H9 (cell line): ENCODE results near the gene PPP2CA. TPM values are rescaled to one million over a fixed set of nuclear protein-coding genes. Genes with fewer than 3 reads are reported as not detected.
"Not testable (repeated sequence)": the region's sequence is repeated elsewhere in the genome, so short reads cannot be mapped to it uniquely, and the experiment has no call there.

Experiments
- DNase-seq: peaks from one replicate; pipeline ENCODE4 v3.0.0-alpha.2; 2017
- H2AFZ ChIP-seq: one replicate; pipeline ENCODE4 v1.6.1; 2013; ENCODE audit warnings: mild to moderate bottlenecking, low read length, control low read depth, moderate library complexity
- H2AK5ac ChIP-seq: 2 replicates; pipeline ENCODE4 v1.6.1; 2013; ENCODE audit warnings: low read length, control low read depth, mixed read lengths; ENCODE audit not compliant: insufficient read length
- H2BK120ac ChIP-seq: one replicate; pipeline ENCODE4 v1.6.1; 2013; ENCODE audit warnings: low read depth, mild to moderate bottlenecking, low read length, control low read depth, inconsistent platforms; ENCODE audit not compliant: poor library complexity, severe bottlenecking
- H2BK12ac ChIP-seq: 2 replicates; pipeline ENCODE4 v1.6.1; 2013; ENCODE audit warnings: low read length, control low read depth, mixed read lengths, low read depth; ENCODE audit not compliant: insufficient read length
- H2BK15ac ChIP-seq: 2 replicates; pipeline ENCODE4 v1.6.1; 2013; ENCODE audit warnings: low read depth, low read length, control low read depth
- H2BK20ac ChIP-seq: one replicate; pipeline ENCODE4 v1.6.1; 2013; ENCODE audit warnings: low read depth, mild to moderate bottlenecking, low read length, control low read depth, inconsistent platforms; ENCODE audit not compliant: poor library complexity, severe bottlenecking
- H2BK5ac ChIP-seq: 2 replicates; pipeline ENCODE4 v1.6.1; 2013; ENCODE audit warnings: low read length, control low read depth, mixed read lengths; ENCODE audit not compliant: insufficient read length
- H3K14ac ChIP-seq: 2 replicates; pipeline ENCODE4 v1.6.1; 2013; ENCODE audit warnings: low read length, control low read depth; ENCODE audit not compliant: insufficient read depth
- H3K18ac ChIP-seq: 2 replicates; pipeline ENCODE4 v1.6.1; 2013; ENCODE audit warnings: low read depth, mild to moderate bottlenecking, mixed read lengths, low read length, control low read depth; ENCODE audit not compliant: insufficient read length
- H3K23ac ChIP-seq: 2 replicates; pipeline ENCODE4 v1.6.1; 2013; ENCODE audit warnings: low read length, control low read depth, mixed read lengths, low read depth; ENCODE audit not compliant: insufficient read length
- H3K23me2 ChIP-seq: 2 replicates; pipeline ENCODE4 v1.6.1; 2013; ENCODE audit warnings: low read depth, mild to moderate bottlenecking, mixed read lengths, low read length, control low read depth; ENCODE audit not compliant: insufficient read length, poor library complexity, severe bottlenecking
- H3K27ac ChIP-seq: 2 replicates; pipeline ENCODE4 v1.5.1; 2013; ENCODE audit warnings: low read length, control low read depth, mixed read lengths, low read depth; ENCODE audit not compliant: insufficient read length
- H3K27me3 ChIP-seq: 2 replicates; pipeline ENCODE4 v1.6.1; 2013; ENCODE audit warnings: low read length, control low read depth, inconsistent platforms; ENCODE audit not compliant: insufficient read depth
- H3K4ac ChIP-seq: 2 replicates; pipeline ENCODE4 v1.6.1; 2013; ENCODE audit warnings: low read depth, mild to moderate bottlenecking, control low read depth, inconsistent platforms, low read length, moderate library complexity
- H3K4me1 ChIP-seq: 2 replicates; pipeline ENCODE4 v1.6.1; 2013; ENCODE audit warnings: low read length, control low read depth, inconsistent platforms; ENCODE audit not compliant: insufficient read depth
- H3K4me2 ChIP-seq: 2 replicates; pipeline ENCODE4 v1.6.1; 2013; ENCODE audit warnings: low read length, control low read depth, mixed read lengths; ENCODE audit not compliant: insufficient read length, insufficient read depth
- H3K56ac ChIP-seq: 2 replicates; pipeline ENCODE4 v1.6.1; 2013; ENCODE audit warnings: low read depth, mild to moderate bottlenecking, mixed read lengths, low read length, control low read depth; ENCODE audit not compliant: insufficient read length
- H3K79me1 ChIP-seq: 2 replicates; pipeline ENCODE4 v1.6.1; 2013; ENCODE audit warnings: low read depth, mild to moderate bottlenecking, moderate library complexity, low read length, control low read depth, inconsistent platforms; ENCODE audit not compliant: insufficient read depth, poor library complexity, severe bottlenecking
- H3K79me2 ChIP-seq: 2 replicates; pipeline ENCODE4 v1.6.1; 2013; ENCODE audit warnings: low read length, control low read depth, inconsistent platforms; ENCODE audit not compliant: insufficient read depth
- H3K9ac ChIP-seq: 2 replicates; pipeline ENCODE4 v1.6.1; 2013; ENCODE audit warnings: low read length, control low read depth, mixed read lengths; ENCODE audit not compliant: insufficient read length; ENCODE audit errors: extremely low read depth
- H3K9me3 ChIP-seq: one replicate; pipeline ENCODE4 v1.6.1; 2013; ENCODE audit warnings: low read depth, low read length, inconsistent platforms; ENCODE audit not compliant: control insufficient read depth
- H3T11ph ChIP-seq: one replicate; pipeline ENCODE4 v1.6.1; 2013; ENCODE audit warnings: mild to moderate bottlenecking, low read length, control low read depth, inconsistent platforms
- H4K20me1 ChIP-seq: one replicate; pipeline ENCODE4 v1.6.1; 2013; ENCODE audit not compliant: control insufficient read depth, insufficient read length, insufficient read depth
- H4K5ac ChIP-seq: 2 replicates; pipeline ENCODE4 v1.6.1; 2013; ENCODE audit warnings: low read depth, mild to moderate bottlenecking, mixed read lengths, low read length, control low read depth; ENCODE audit not compliant: insufficient read length
- H4K8ac ChIP-seq: replicated peaks from 2 replicates; pipeline ENCODE4 v1.6.1; 2013; ENCODE audit warnings: low read length, control low read depth, mixed read lengths, low read depth; ENCODE audit not compliant: insufficient read length
- H4K91ac ChIP-seq: 2 replicates; pipeline ENCODE4 v1.6.1; 2013; ENCODE audit warnings: low read depth, mild to moderate bottlenecking, moderate library complexity, mixed read lengths, low read length, control low read depth; ENCODE audit not compliant: insufficient read length
- H3K27ac Mint-ChIP-seq, 3 experiments: 2 replicates in 2 of 3; 3 replicates in 1 of 3; pipeline ENCODE4 v1.8.0; 2020 to 2021; ENCODE audit warnings: mixed read lengths in 3 of 3, mild to moderate bottlenecking in 1 of 3, moderate library complexity in 1 of 3
- H3K27me3 Mint-ChIP-seq: 2 replicates; pipeline ENCODE4 v1.8.0; 2021; ENCODE audit warnings: low read depth, mild to moderate bottlenecking, moderate library complexity, mixed read lengths
- H3K36me3 Mint-ChIP-seq, 3 experiments: 2 replicates in 2 of 3; 3 replicates in 1 of 3; pipeline ENCODE4 v1.8.0; 2020 to 2021; ENCODE audit warnings: low read depth in 3 of 3, mixed read lengths in 3 of 3; ENCODE audit not compliant: insufficient read depth in 1 of 3
- H3K4me1 Mint-ChIP-seq, 2 experiments: 2 replicates each; pipeline ENCODE4 v1.8.0; 2020; ENCODE audit warnings: mixed read lengths in 2 of 2
- H3K4me3 Mint-ChIP-seq, 2 experiments: 2 replicates in 1 of 2; 3 replicates in 1 of 2; pipeline ENCODE4 v1.8.0; 2020 to 2021; ENCODE audit warnings: mild to moderate bottlenecking in 2 of 2, mixed read lengths in 2 of 2, moderate library complexity in 1 of 2
- H3K9me3 Mint-ChIP-seq, 2 experiments: 2 replicates in 1 of 2; 3 replicates in 1 of 2; pipeline ENCODE4 v1.8.0; 2020; ENCODE audit warnings: mild to moderate bottlenecking in 2 of 2, mixed read lengths in 2 of 2, moderate library complexity in 1 of 2
- WGBS: extraction: QIAGEN DNeasy Blood & Tissue Kit; methylation state at CpG from one replicate; pipeline ENCODE4 v1.1.7; 2013; ENCODE audit warnings: missing lambda C conversion rate, low lambda C conversion rate, mixed read lengths; ENCODE audit not compliant: insufficient read length; ENCODE audit errors: extremely low coverage; 5-methylcytosine and 5-hydroxymethylcytosine counted together
- total RNA-seq: library from RNA; stranded (reverse); gene quantifications from 2 replicates; pipeline ENCODE4 v1.2.1, GENCODE V29; 2021
- TF ChIP-seq, protein P1 (sequence below): fragments of 200-600 bp; sonication (generic); conservative IDR thresholded peaks from 3 replicates; pipeline ENCODE4 v1.8.0; 2021; ENCODE audit warnings: antibody characterized with exemption, mild to moderate bottlenecking

PPP2CA gene
- total RNA-seq, 1 experiment from 2014 or later, result 244 TPM

GRCh38 chr5:134263801-134264200, 37.9 kb upstream of the PPP2CA start:
- Histone ChIP-seq H4K8ac (no peak overlapping the region), H3K27me3 (no peaks in the 10 kb centered on the region), H3K18ac (no peak overlapping the region), H2BK5ac (no peak overlapping the region), H2BK120ac (no peak overlapping the region), H4K91ac (no peak overlapping the region), H3K56ac (no peak overlapping the region), H3K79me1 (no peaks in the 10 kb centered on the region), H3K27ac (no peak overlapping the region), H2BK20ac (no peak overlapping the region), H3K23ac (no peak overlapping the region), H2BK15ac (no peak overlapping the region), H3K9me3 (no peaks in the 10 kb centered on the region), H3K4ac (no peak overlapping the region), H3K4me2 (no peak overlapping the region), H3K14ac (no peak overlapping the region), H3K23me2 (no peaks in the 10 kb centered on the region), H3K79me2 (no peaks in the 10 kb centered on the region), H3K9ac (no peak overlapping the region), H2AFZ (no peak overlapping the region), H2AK5ac (no peak overlapping the region), H3T11ph (no peak overlapping the region), H3K4me1 (no peaks in the 10 kb centered on the region), H2BK12ac (no peak overlapping the region), H4K5ac (no peak overlapping the region), H4K20me1 (no peaks in the 10 kb centered on the region)
- Mint-ChIP-seq H3K9me3 (peaks cover 43% of the 10 kb centered on the region in 2 experiments), H3K27ac (no peak overlapping the region), H3K27me3 (peaks cover 2% of the 10 kb centered on the region), H3K36me3 (peaks cover 23 to 35% (median 27%) of the 10 kb centered on the region in 3 experiments), H3K4me3 (no peak overlapping the region), H3K4me1 (no peaks in the 10 kb centered on the region)
- WGBS, result no CpG with 5 or more reads among the region's 4 CpGs
- TF ChIP-seq, protein P1, sequence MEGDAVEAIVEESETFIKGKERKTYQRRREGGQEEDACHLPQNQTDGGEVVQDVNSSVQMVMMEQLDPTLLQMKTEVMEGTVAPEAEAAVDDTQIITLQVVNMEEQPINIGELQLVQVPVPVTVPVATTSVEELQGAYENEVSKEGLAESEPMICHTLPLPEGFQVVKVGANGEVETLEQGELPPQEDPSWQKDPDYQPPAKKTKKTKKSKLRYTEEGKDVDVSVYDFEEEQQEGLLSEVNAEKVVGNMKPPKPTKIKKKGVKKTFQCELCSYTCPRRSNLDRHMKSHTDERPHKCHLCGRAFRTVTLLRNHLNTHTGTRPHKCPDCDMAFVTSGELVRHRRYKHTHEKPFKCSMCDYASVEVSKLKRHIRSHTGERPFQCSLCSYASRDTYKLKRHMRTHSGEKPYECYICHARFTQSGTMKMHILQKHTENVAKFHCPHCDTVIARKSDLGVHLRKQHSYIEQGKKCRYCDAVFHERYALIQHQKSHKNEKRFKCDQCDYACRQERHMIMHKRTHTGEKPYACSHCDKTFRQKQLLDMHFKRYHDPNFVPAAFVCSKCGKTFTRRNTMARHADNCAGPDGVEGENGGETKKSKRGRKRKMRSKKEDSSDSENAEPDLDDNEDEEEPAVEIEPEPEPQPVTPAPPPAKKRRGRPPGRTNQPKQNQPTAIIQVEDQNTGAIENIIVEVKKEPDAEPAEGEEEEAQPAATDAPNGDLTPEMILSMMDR, result no peak
- no peak for DNase-seq

- not testable (repeated sequence) for H3K18ac ChIP-seq, H4K91ac ChIP-seq, H3K27ac ChIP-seq, H2BK120ac ChIP-seq, H3K9me3 ChIP-seq, H3T11ph ChIP-seq, H2AFZ ChIP-seq, H3K23me2 ChIP-seq, H4K20me1 ChIP-seq, H3K27me3 ChIP-seq, H3K4me3 Mint-ChIP-seq, H4K8ac ChIP-seq, H3K23ac ChIP-seq, H3K79me1 ChIP-seq, H3K14ac ChIP-seq, H2BK15ac ChIP-seq, H2BK20ac ChIP-seq, H3K4me2 ChIP-seq, H3K27ac Mint-ChIP-seq, DNase-seq, H3K79me2 ChIP-seq, H4K5ac ChIP-seq, H3K4ac ChIP-seq, H3K9ac ChIP-seq, H3K27me3 Mint-ChIP-seq, H2AK5ac ChIP-seq, H2BK5ac ChIP-seq, H3K4me1 Mint-ChIP-seq, H3K4me1 ChIP-seq, H2BK12ac ChIP-seq, H3K56ac ChIP-seq
- no CpG with 5 or more reads among the region's 5 CpGs for WGBS
- Mint-ChIP-seq H3K9me3 (peaks cover 43% of the 10 kb centered on the region in 2 experiments), H3K36me3 (peaks cover 23 to 35% (median 27%) of the 10 kb centered on the region in 3 experiments)
Measured at GRCh38 chr5:134262629-134263028, 36.8 kb upstream of the PPP2CA start.
